GM12878 (cell line): ENCODE results near the gene SLC2A4. TPM values are rescaled to one million over a fixed set of nuclear protein-coding genes. Genes with fewer than 3 reads are reported as not detected.

Experiments
- ASH2L ChIP-seq: fragments of 300-600, 200-600 bp; sonication (generic); IDR thresholded peaks from 2 replicates; pipeline ENCODE4 v1.6.1; 2017; ENCODE audit warnings: low read depth, mild to moderate bottlenecking, borderline replicate concordance
- EGR1 ChIP-seq, 2 experiments: IDR thresholded peaks; 1 replicate in 1 of 2; 2 replicates in 1 of 2; pipeline ENCODE4 v1.6.1; 2011 to 2012; ENCODE audit warnings: low read depth in 2 of 2, low read length in 2 of 2, borderline replicate concordance in 1 of 2, mild to moderate bottlenecking in 1 of 2, moderate library complexity in 1 of 2
- EP300 ChIP-seq, 2 experiments: fragments of 150-350 bp in 1 of 2; IDR thresholded peaks; 2 replicates each; pipeline ENCODE4 v1.6.1; 2011 to 2012; ENCODE audit warnings: low read depth in 2 of 2, low read length in 2 of 2, borderline replicate concordance in 1 of 2, improper control_type of control experiment in 1 of 2, inconsistent platforms in 1 of 2; ENCODE audit not compliant: control insufficient read depth in 1 of 2
- FOS ChIP-seq: IDR thresholded peaks from 3 replicates; pipeline ENCODE4 v1.6.1; 2011; ENCODE audit warnings: borderline replicate concordance; ENCODE audit not compliant: insufficient read length; ENCODE audit errors: extremely low read depth
- GATAD2B ChIP-seq: fragments of 450-650 bp; conservative IDR thresholded peaks from 2 replicates; pipeline ENCODE4 v1.6.1; 2017; ENCODE audit warnings: low read depth, mild to moderate bottlenecking, moderate library complexity
- HCFC1 ChIP-seq: fragments of 150-350 bp; IDR thresholded peaks from 2 replicates; pipeline ENCODE4 v1.6.1; 2014; ENCODE audit warnings: low read length
- NFYA ChIP-seq: IDR thresholded peaks from 2 replicates; pipeline ENCODE4 v1.6.1; 2011; ENCODE audit warnings: low read depth, mild to moderate bottlenecking, low read length, improper control_type of control experiment, borderline replicate concordance
- PAX5 ChIP-seq: IDR thresholded peaks from 2 replicates; pipeline ENCODE4 v1.6.1; 2011; ENCODE audit warnings: low read depth, low read length, borderline replicate concordance
- POLR2A ChIP-seq: IDR thresholded peaks from 2 replicates; pipeline ENCODE4 v1.6.1; 2011; ENCODE audit warnings: low read depth, mild to moderate bottlenecking, low read length
- RUNX3 ChIP-seq: IDR thresholded peaks from 2 replicates; pipeline ENCODE4 v1.6.1; 2012; ENCODE audit warnings: low read length, inconsistent platforms
- SIX5 ChIP-seq: IDR thresholded peaks from 2 replicates; pipeline ENCODE4 v1.6.1; 2011; ENCODE audit warnings: mild to moderate bottlenecking, low read depth, low read length, moderate library complexity; ENCODE audit not compliant: severe bottlenecking
- SPI1 ChIP-seq: IDR thresholded peaks from 2 replicates; pipeline ENCODE4 v1.6.1; 2011; ENCODE audit warnings: low read depth, mild to moderate bottlenecking, low read length, moderate library complexity, borderline replicate concordance; ENCODE audit not compliant: insufficient read depth
- STAT1 ChIP-seq: fragments of 450-650 bp; conservative IDR thresholded peaks from 2 replicates; pipeline ENCODE4 v1.6.1; 2014; ENCODE audit warnings: antibody characterized with exemption, mild to moderate bottlenecking
- STAT3 ChIP-seq: IDR thresholded peaks from 2 replicates; pipeline ENCODE4 v1.6.1; 2011; ENCODE audit warnings: low read depth, low read length, improper control_type of control experiment
- SUPT20H ChIP-seq: IDR thresholded peaks from 2 replicates; pipeline ENCODE4 v1.6.1; 2011; ENCODE audit warnings: low read depth, mild to moderate bottlenecking, low read length, moderate library complexity, borderline replicate concordance; ENCODE audit not compliant: control insufficient read depth
- polyA plus RNA-seq, 11 experiments: library from polyadenylated mRNA; depleted of rRNA in 4 of 11; unstranded in 6 of 11; stranded (reverse) in 5 of 11; fragments of >200 nt; fragmentation: Nextera tagmentation in 4 of 11; fragmentation: Illumina TruSeq in 1 of 11; extraction: Ambion mirVana in 4 of 11; extraction: Trizol in 1 of 11; gene quantifications; 1 replicate in 1 of 11; 2 replicates in 10 of 11; pipeline versions ENCODE4 v1.2.1 to v1.2.3, GENCODE V29; 2011 to 2016; ENCODE audit warnings: inconsistent platforms in 2 of 11, missing spikeins in 2 of 11, low read depth in 1 of 11
- total RNA-seq, 4 experiments: library from RNA; depleted of rRNA in 3 of 4; stranded (reverse); fragments of >200 nt in 3 of 4; fragmentation: Illumina TruSeq in 1 of 4; extraction: Trizol in 1 of 4; gene quantifications; 2 replicates each; pipeline versions ENCODE4 v1.2.1 to v1.2.3, GENCODE V29; 2013 to 2021
- TF ChIP-seq, protein P1 (sequence below): IDR thresholded peaks from 2 replicates; pipeline ENCODE4 v1.6.1; 2012; ENCODE audit warnings: low read depth, low read length, improper control_type of control experiment
- TF ChIP-seq, protein P2 (sequence below): fragments of 450-650 bp; IDR thresholded peaks from 2 replicates; pipeline ENCODE4 v1.6.1; 2016; ENCODE audit warnings: mild to moderate bottlenecking
- TF ChIP-seq, protein P3 (sequence below): fragments of 450-650 bp; formaldehyde crosslinking; IDR thresholded peaks from 2 replicates; pipeline ENCODE4 v1.4.0; 2020; ENCODE audit warnings: mild to moderate bottlenecking, moderate library complexity
- TF ChIP-seq, protein P4 (sequence below): IDR thresholded peaks from 2 replicates; pipeline ENCODE4 v1.6.1; 2012; ENCODE audit warnings: low read depth, low read length, improper control_type of control experiment

SLC2A4 gene
- total and polyA plus RNA-seq, 10 of the 15 experiments (the other 5 are each of a cell fraction or from before 2014, with no cell fraction given) = 0.03 to 0.23 (median 0.04) TPM; not detected in 4

DNA sequence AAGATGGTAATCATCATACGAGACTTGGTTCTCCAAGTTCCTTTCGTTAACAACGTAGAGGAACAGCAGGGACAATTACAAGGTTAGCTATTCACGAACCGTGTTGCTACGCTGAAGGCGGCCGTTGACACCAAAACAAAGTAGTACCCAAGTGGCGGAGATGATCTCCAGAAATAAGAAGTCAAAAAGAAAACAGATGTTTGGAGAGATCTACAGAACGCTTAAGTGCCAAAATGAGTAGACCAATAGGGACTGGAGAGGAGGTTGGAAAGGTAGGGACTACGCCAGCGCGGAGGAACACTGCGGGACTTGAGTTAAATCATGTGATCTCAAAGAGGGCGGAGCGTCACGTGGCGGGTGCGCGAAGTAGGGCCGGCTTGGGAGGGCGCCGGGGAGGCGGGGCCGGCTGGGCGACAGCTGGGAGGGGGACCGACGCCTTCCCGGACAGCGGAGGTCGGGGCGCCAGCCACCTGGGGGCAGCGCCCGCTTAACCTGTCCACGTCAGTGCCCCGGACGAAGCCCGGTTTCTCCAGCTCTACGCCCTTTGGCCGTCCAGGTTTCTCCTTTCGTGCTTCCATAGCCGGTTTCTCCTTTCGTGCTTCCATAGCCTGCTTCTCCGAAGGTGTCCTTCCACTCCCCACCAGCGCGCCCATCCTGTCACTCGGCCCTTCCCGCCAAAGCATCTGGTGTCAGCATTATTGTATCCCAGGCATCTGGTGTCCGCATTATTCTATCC lies 38.6 kb upstream of the SLC2A4 start (continued):
- TF ChIP-seq, protein P1, sequence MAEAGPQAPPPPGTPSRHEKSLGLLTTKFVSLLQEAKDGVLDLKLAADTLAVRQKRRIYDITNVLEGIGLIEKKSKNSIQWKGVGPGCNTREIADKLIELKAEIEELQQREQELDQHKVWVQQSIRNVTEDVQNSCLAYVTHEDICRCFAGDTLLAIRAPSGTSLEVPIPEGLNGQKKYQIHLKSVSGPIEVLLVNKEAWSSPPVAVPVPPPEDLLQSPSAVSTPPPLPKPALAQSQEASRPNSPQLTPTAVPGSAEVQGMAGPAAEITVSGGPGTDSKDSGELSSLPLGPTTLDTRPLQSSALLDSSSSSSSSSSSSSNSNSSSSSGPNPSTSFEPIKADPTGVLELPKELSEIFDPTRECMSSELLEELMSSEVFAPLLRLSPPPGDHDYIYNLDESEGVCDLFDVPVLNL = no peak
- TF ChIP-seq, protein P2, sequence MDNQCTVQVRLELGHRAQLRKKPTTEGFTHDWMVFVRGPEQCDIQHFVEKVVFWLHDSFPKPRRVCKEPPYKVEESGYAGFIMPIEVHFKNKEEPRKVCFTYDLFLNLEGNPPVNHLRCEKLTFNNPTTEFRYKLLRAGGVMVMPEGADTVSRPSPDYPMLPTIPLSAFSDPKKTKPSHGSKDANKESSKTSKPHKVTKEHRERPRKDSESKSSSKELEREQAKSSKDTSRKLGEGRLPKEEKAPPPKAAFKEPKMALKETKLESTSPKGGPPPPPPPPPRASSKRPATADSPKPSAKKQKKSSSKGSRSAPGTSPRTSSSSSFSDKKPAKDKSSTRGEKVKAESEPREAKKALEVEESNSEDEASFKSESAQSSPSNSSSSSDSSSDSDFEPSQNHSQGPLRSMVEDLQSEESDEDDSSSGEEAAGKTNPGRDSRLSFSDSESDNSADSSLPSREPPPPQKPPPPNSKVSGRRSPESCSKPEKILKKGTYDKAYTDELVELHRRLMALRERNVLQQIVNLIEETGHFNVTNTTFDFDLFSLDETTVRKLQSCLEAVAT = peak; percentile 91
- peak; percentile 55; the same call in 1 of the 2 replicates for TF ChIP-seq PAX5
- TF ChIP-seq STAT3 = no peak
- TF ChIP-seq SUPT20H = no peak
- TF ChIP-seq POLR2A = peak; percentile 65
- TF ChIP-seq, protein P3, sequence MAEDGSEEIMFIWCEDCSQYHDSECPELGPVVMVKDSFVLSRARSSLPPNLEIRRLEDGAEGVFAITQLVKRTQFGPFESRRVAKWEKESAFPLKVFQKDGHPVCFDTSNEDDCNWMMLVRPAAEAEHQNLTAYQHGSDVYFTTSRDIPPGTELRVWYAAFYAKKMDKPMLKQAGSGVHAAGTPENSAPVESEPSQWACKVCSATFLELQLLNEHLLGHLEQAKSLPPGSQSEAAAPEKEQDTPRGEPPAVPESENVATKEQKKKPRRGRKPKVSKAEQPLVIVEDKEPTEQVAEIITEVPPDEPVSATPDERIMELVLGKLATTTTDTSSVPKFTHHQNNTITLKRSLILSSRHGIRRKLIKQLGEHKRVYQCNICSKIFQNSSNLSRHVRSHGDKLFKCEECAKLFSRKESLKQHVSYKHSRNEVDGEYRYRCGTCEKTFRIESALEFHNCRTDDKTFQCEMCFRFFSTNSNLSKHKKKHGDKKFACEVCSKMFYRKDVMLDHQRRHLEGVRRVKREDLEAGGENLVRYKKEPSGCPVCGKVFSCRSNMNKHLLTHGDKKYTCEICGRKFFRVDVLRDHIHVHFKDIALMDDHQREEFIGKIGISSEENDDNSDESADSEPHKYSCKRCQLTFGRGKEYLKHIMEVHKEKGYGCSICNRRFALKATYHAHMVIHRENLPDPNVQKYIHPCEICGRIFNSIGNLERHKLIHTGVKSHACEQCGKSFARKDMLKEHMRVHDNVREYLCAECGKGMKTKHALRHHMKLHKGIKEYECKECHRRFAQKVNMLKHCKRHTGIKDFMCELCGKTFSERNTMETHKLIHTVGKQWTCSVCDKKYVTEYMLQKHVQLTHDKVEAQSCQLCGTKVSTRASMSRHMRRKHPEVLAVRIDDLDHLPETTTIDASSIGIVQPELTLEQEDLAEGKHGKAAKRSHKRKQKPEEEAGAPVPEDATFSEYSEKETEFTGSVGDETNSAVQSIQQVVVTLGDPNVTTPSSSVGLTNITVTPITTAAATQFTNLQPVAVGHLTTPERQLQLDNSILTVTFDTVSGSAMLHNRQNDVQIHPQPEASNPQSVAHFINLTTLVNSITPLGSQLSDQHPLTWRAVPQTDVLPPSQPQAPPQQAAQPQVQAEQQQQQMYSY = no peak
- peak; percentile 58; the same call in 1 of the 2 replicates for TF ChIP-seq GATAD2B
- TF ChIP-seq EGR1 (IDR thresholded peaks at IDR 0.05; ENCODE audit: borderline replicate concordance in 1 of 2, low read depth in 2 of 2, low read length in 2 of 2) = peak in 1 of 2 experiments; percentile 67; a peak in 1 of 3 replicates
- TF ChIP-seq FOS = no peak
- TF ChIP-seq SIX5 = no peak
- peak; percentile 53; the same call in 1 of the 2 replicates for TF ChIP-seq HCFC1
- TF ChIP-seq, protein P4, sequence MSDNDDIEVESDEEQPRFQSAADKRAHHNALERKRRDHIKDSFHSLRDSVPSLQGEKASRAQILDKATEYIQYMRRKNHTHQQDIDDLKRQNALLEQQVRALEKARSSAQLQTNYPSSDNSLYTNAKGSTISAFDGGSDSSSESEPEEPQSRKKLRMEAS = peak; percentile 95
- peak; percentile 85; the same call in 1 of the 2 replicates for TF ChIP-seq ASH2L
- TF ChIP-seq SPI1 = no peak
- no peak for TF ChIP-seq NFYA
- TF ChIP-seq EP300 (IDR thresholded peaks at IDR 0.05; ENCODE audit: borderline replicate concordance in 1 of 2, control insufficient read depth in 1 of 2, low read depth in 2 of 2, low read length in 2 of 2) = no peak
- 0 out of 2 replicates have a peak, but pooled peaks have one; percentile 67 for TF ChIP-seq STAT1
- TF ChIP-seq RUNX3 = peak; percentile 90
